Psoas muscle (tissue), 8 donors: ENCODE results near the gene SYNM. TPM values are rescaled to one million over a fixed set of nuclear protein-coding genes. Genes with fewer than 3 reads are reported as not detected.

ENCODE experiments used
- ATAC-seq, 4 donors: fragments of 200-7000 bp; cut with Tn5 transposase; one replicate each; pipeline ENCODE4 v1.9.1; 2020; ENCODE audit warnings: moderate library complexity in 3 of 4, mild to moderate bottlenecking in 2 of 4
- DNase-seq, 2 donors: peaks; one replicate each; pipeline ENCODE4 v3.0.0-alpha.2; 2020
- H3K27ac ChIP-seq: fragments of 200-600 bp; one replicate; pipeline ENCODE4 v1.8.0; 2022
- H3K27me3 ChIP-seq, 3 donors: fragments of 200-600 bp in 1 of 3; one replicate each; pipeline versions ENCODE4 v1.6.1 to v1.8.0; 2013 to 2022; ENCODE audit warnings: low read length in 2 of 3, mild to moderate bottlenecking in 2 of 3, moderate library complexity in 1 of 3; ENCODE audit not compliant: insufficient read depth in 3 of 3
- H3K36me3 ChIP-seq, 2 donors: fragments of 200-600 bp in 1 of 2; one replicate each; pipeline versions ENCODE4 v1.6.1 to v1.8.0; 2013 to 2022; ENCODE audit warnings: low read depth in 1 of 2, mild to moderate bottlenecking in 1 of 2, moderate library complexity in 1 of 2; ENCODE audit not compliant: insufficient read depth in 1 of 2
- H3K4me1 ChIP-seq: fragments of 200-600 bp; one replicate; pipeline ENCODE4 v1.8.0; 2022
- H3K4me3 ChIP-seq: fragments of 200-600 bp; one replicate; pipeline ENCODE4 v1.8.0; 2022; ENCODE audit warnings: mild to moderate bottlenecking
- H3K9me3 ChIP-seq: fragments of 200-600 bp; one replicate; pipeline ENCODE4 v1.8.0; 2022
- WGBS, 3 donors: extraction: QIAGEN DNeasy Blood & Tissue Kit; methylation state at CpG; one replicate each; pipeline versions ENCODE4 v1.1.6 to v1.1.7; 2013; 5-methylcytosine and 5-hydroxymethylcytosine counted together
- intact Hi-C, 2 donors: fragments of 100-400 bp; cut with DNase I; formaldehyde crosslinking; loops; one replicate each; pipeline versions ENCODE4 v1.11.0 to v1.14.2; 2022
- polyA plus RNA-seq, 3 donors: library from polyadenylated mRNA; stranded (reverse); fragments of 200-250 nt; gene quantifications; one replicate each; pipeline ENCODE4 v1.2.3, GENCODE V29; 2013
- total RNA-seq, 4 donors: library from RNA; stranded (reverse); fragmentation: NEBNext Ultra II Directional in 2 of 4; extraction: Animal tissue kit (Norgen Biotek cat#: 25700) in 2 of 4; gene quantifications; one replicate each; pipeline versions ENCODE4 v1.2.1 to v1.2.4, GENCODE V29; 2021 to 2023
- TF ChIP-seq, protein P1 (sequence below): fragments of 200-600 bp; IDR thresholded peaks from one replicate; pipeline ENCODE4 v1.8.0; 2022; ENCODE audit warnings: antibody characterized with exemption
- donor health status: healthy with polysubstance abuse.
- donor health status: DM: no; HTN: no; CAD: no; lungs with moderate emphysema.
- donor health status: Bipolar disorder and iron deficiency.
- donor health status: healthy.
- donor health status: DM: yes; HTN: yes; CAD: no.
- donor health status: DM: no; HTN: no; CAD: no.
- donor health status: DM: no; HTN: no; CAD: no.
- donor health status: DM: yes; HTN: yes; CAD: no.

SYNM gene
- total and polyA plus RNA-seq, 7 donors = 77.5 to 380 (median 291) TPM

DNA sequence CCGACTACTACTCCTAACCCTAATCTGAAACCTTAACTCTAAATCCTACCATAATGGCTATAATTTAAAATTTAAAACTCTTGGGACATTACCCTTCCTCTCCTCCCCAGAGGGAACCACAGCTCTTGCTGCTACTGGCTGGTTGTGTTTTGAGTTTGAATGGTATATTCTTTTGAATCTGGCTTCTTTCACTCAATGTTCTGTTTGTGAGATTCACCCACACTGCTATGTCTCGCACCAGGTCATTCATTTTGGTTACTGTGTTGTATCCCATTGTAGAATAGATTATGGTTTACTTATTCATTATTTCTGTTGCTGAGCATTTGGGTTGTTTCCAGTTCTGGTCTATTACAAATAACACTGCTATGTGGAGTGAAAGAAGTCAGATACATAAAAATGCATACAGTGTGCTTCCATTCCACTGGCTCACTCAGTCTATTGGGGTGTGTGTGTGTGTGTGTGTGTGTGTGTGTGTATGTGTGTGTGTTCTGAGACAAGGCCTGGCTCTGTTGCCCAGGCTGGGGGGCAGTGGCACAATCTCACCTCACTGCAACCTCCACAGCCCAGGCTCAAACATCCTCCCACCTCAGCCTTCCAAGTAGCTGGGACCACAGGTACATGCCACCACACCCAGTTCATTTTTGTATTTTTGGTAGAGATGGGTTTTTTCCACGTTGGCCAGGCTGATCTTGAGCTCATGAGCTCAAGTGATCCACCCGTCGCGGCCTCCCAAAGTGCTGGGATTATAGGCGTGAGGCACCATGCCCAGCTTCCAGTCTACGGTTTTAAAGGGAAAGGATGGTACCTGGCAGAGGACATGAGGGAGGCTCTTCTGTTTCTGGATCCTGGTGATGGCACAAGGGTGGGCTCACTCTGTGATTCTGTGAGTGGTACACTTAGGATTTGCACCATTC lies 19.2 kb upstream of the SYNM start:
- Histone ChIP-seq H3K36me3 (no peaks in the 10 kb centered on the region), H3K27me3 (no peaks in the 10 kb centered on the region), H3K4me1 (peaks cover 12% of the 10 kb centered on the region), H3K9me3 (no peaks in the 10 kb centered on the region), H3K4me3 (no peak overlapping the region), H3K27ac (peak overlapping the region; percentile 67)
- ATAC-seq = peak; percentile 42 to 70 (median 55)
- peak in 1 of 2 donors; percentile 55 for DNase-seq
- WGBS, 3 donors = 45 to 75% (median 66%) methylated on average over 8 of the region's 8 CpGs
- TF ChIP-seq, protein P1, sequence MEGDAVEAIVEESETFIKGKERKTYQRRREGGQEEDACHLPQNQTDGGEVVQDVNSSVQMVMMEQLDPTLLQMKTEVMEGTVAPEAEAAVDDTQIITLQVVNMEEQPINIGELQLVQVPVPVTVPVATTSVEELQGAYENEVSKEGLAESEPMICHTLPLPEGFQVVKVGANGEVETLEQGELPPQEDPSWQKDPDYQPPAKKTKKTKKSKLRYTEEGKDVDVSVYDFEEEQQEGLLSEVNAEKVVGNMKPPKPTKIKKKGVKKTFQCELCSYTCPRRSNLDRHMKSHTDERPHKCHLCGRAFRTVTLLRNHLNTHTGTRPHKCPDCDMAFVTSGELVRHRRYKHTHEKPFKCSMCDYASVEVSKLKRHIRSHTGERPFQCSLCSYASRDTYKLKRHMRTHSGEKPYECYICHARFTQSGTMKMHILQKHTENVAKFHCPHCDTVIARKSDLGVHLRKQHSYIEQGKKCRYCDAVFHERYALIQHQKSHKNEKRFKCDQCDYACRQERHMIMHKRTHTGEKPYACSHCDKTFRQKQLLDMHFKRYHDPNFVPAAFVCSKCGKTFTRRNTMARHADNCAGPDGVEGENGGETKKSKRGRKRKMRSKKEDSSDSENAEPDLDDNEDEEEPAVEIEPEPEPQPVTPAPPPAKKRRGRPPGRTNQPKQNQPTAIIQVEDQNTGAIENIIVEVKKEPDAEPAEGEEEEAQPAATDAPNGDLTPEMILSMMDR = no peak
- intact Hi-C loops = no loop called here

- intact Hi-C loops = no loop called here
- no peaks in the 10 kb centered on the region for H3K9me3 ChIP-seq
- H3K27me3 ChIP-seq = no peaks in the 10 kb centered on the region
- peaks cover 17% of the 10 kb centered on the region for H3K4me1 ChIP-seq
- ATAC-seq (peak; percentile 71 to 79 (median 75)), DNase-seq (peak; percentile 53 to 80)
- H3K27ac ChIP-seq = peak overlapping the region; percentile 67
- WGBS, 3 donors = 52 to 76% (median 54%) methylated on average over 2 of the region's 2 CpGs
- H3K4me3 ChIP-seq = no peak overlapping the region
- TF ChIP-seq, protein P1 = no peak
- H3K36me3 ChIP-seq = no peaks in the 10 kb centered on the region
Measured at GRCh38 chr15:99086327-99086667, 18.6 kb upstream of the SYNM start.

DNA sequence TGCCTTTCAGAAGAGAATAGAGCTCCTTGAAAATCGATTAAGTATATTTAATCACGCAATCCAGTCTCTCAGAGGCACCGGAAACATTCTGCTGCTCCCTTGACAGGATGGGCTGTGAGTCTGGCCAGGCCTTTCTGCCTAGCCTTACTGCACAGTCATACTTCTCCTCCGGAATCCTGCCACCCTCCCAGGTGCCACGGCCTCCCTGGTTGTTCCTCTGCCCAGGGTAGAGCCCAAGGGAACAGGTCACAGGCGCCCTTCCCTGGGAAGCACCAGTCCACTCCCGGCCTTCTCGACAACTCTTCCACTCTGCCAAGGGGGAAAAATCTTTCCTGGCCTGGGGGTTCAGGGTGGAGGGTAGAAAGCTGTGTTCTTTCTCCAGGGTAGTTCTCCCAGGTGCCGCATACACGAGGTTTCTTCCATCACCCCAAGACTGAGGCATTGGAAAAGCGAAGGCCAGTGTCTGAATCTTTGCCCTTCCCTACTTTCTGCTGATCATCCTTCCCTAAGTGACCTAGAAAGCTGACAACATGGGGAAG lies 17.4 kb upstream of the SYNM start:
- intact Hi-C loops = no loop called here
- no peak overlapping the region for H3K27ac ChIP-seq
- H3K4me1 ChIP-seq = peaks cover 19% of the 10 kb centered on the region
- H3K36me3 ChIP-seq = no peaks in the 10 kb centered on the region
- TF ChIP-seq, protein P1 = no peak
- H3K4me3 ChIP-seq = no peak overlapping the region
- no peaks in the 10 kb centered on the region for H3K27me3 ChIP-seq
- ATAC-seq = no peak
- 74 to 80% (median 74%) methylated on average over 11 of the region's 11 CpGs for WGBS, 3 donors
- DNase-seq = no peak
- no peaks in the 10 kb centered on the region for H3K9me3 ChIP-seq

GRCh38 chr15:99090011-99090699 lies 14.7 kb upstream of the SYNM start:
- no peaks in the 10 kb centered on the region for H3K27me3 ChIP-seq
- no peak for DNase-seq
- peak overlapping the region; percentile 77 for H3K27ac ChIP-seq
- TF ChIP-seq, protein P1 = no peak
- no peak overlapping the region for H3K4me3 ChIP-seq
- no peak for ATAC-seq
- no peaks in the 10 kb centered on the region for H3K9me3 ChIP-seq
- H3K4me1 ChIP-seq = peaks cover 19% of the 10 kb centered on the region
- intact Hi-C loops = no loop called here
- 55 to 66% (median 61%) methylated on average over 3 of the region's 3 CpGs for WGBS, 3 donors
- no peaks in the 10 kb centered on the region for H3K36me3 ChIP-seq
